Panc1 (cell line): ENCODE data around the gene PNMA6E.

ENCODE experiments used
- CTCF ChIP-seq: fragments of 450-650 bp; IDR thresholded peaks from 2 replicates; pipeline ENCODE4 v1.5.1; 2017; ENCODE audit warnings: mild to moderate bottlenecking
- POLR2AphosphoS5 ChIP-seq: IDR thresholded peaks from 2 replicates; pipeline ENCODE4 v1.6.1; 2012; ENCODE audit warnings: mild to moderate bottlenecking, low read depth, low read length, moderate library complexity
- REST ChIP-seq, 2 experiments: IDR thresholded peaks; 2 replicates each; pipeline ENCODE4 v1.6.1; 2011 to 2012; ENCODE audit warnings: low read depth in 2 of 2, control low read depth in 1 of 2, low read length in 1 of 2, mild to moderate bottlenecking in 1 of 2, moderate library complexity in 1 of 2; ENCODE audit not compliant: insufficient read depth in 1 of 2
- SIN3A ChIP-seq: IDR thresholded peaks from 2 replicates; pipeline ENCODE4 v1.6.1; 2012; ENCODE audit warnings: low read depth, mild to moderate bottlenecking, low read length, moderate library complexity, borderline replicate concordance; ENCODE audit not compliant: insufficient read depth
- TCF7L2 ChIP-seq: IDR thresholded peaks from 2 replicates; pipeline ENCODE4 v1.6.1; 2011; ENCODE audit warnings: mild to moderate bottlenecking, low read depth, low read length, inconsistent platforms

GRCh38 chrX:153447581-153447960 is 46.4 kb upstream of the PNMA6E start:
- TF ChIP-seq CTCF: no peak
- TF ChIP-seq TCF7L2: no peak
- TF ChIP-seq REST (IDR thresholded peaks at IDR 0.05; ENCODE audit: insufficient read depth in 1 of 2, low read depth in 2 of 2, low read length in 1 of 2): no peak
- no peak for TF ChIP-seq POLR2AphosphoS5
- TF ChIP-seq SIN3A: no peak
